ENCODE results near the gene DIDO1.

GRCh38 chr20:62858058-62858830 lies 68.1 kb downstream of the DIDO1 start:
- no peak for TF ChIP-seq POLR2A (IDR thresholded peaks at IDR 0.05)
- no peak for TF ChIP-seq CTCF (IDR thresholded peaks at IDR 0.05)
